SK-N-SH (cell line): Measurements from ENCODE around the gene MYO9B. TPM values are rescaled to one million over a fixed set of nuclear protein-coding genes. Genes with fewer than 3 reads are reported as not detected.
A peak's percentile ranks its signal among the peaks of the same experiment; 100 is the strongest.

ENCODE experiments used
- CTCF ChIA-PET: fragments of 300-600, 350-600 bp; formaldehyde crosslinking; extraction: SDS; loops from one replicate; lab custom pipeline; 2021; lab: Yijun Ruan, JAX
- POLR2A ChIA-PET: fragments of 350-600 bp; sonication (Branson Sonifier 250); formaldehyde crosslinking; extraction: SDS; loops from one replicate; lab custom pipeline; 2020; ENCODE audit warnings: antibody characterized with exemption, inconsistent platforms; lab: Yijun Ruan, JAX
- DNase-seq: peaks from one replicate; pipeline ENCODE4 v3.0.0; 2012
- H2AFZ ChIP-seq: fragments of 200-600 bp; sonication (generic); 2 replicates; pipeline ENCODE4 v1.8.1; 2016; ENCODE audit warnings: antibody characterized with exemption, mild to moderate bottlenecking, low read depth
- H3F3A ChIP-seq: fragments of 200-600 bp; sonication (generic); replicated peaks from 2 replicates; pipeline ENCODE3; 2016; ENCODE audit warnings: antibody characterized with exemption, mild to moderate bottlenecking; ENCODE audit not compliant: insufficient read depth
- H3K27ac ChIP-seq, 2 experiments: fragments of 200-500 bp in 1 of 2; fragments of 200-600 bp in 1 of 2; sonication (Bioruptor generic) in 1 of 2; sonication (generic), shearing (Covaris generic) in 1 of 2; 2 replicates each; pipeline versions ENCODE4 v1.5.1 to v1.6.1; 2014 to 2016; ENCODE audit warnings: low read depth in 2 of 2, inconsistent platforms in 1 of 2, low read length in 1 of 2, mild to moderate bottlenecking in 1 of 2, mixed read lengths in 1 of 2
- H3K27me3 ChIP-seq: fragments of 200-600 bp; sonication (generic), shearing (Covaris generic); 2 replicates; pipeline ENCODE4 v1.6.1; 2016; ENCODE audit warnings: mixed run types; ENCODE audit not compliant: insufficient read depth
- H3K36me3 ChIP-seq, 2 experiments: fragments of 200-500 bp in 1 of 2; fragments of 200-600 bp in 1 of 2; sonication (Bioruptor generic) in 1 of 2; sonication (generic) in 1 of 2; replicated peaks in 1 of 2; 2 replicates each; pipeline versions ENCODE3 to v1.5.1; 2014 to 2016; ENCODE audit warnings: low read length in 1 of 2, mild to moderate bottlenecking in 1 of 2; ENCODE audit not compliant: insufficient read depth in 2 of 2, control insufficient read depth in 1 of 2
- H3K4me1 ChIP-seq, 2 experiments: fragments of 200-500 bp in 1 of 2; fragments of 200-600 bp in 1 of 2; sonication (Bioruptor generic) in 1 of 2; sonication (generic), shearing (Covaris generic) in 1 of 2; 2 replicates each; pipeline versions ENCODE4 v1.5.1 to v1.6.1; 2014 to 2016; ENCODE audit warnings: low read depth in 1 of 2, low read length in 1 of 2, mixed run types in 1 of 2; ENCODE audit not compliant: insufficient read depth in 2 of 2, control insufficient read depth in 1 of 2
- H3K4me2 ChIP-seq: fragments of 200-600 bp; sonication (generic), shearing (Covaris generic); 2 replicates; pipeline ENCODE4 v1.6.1; 2017; ENCODE audit warnings: mixed run types
- H3K4me3 ChIP-seq, 2 experiments: fragments of 200-500 bp in 1 of 2; fragments of 200-600 bp in 1 of 2; sonication (Bioruptor generic) in 1 of 2; sonication (generic), shearing (Covaris generic) in 1 of 2; 2 replicates each; pipeline versions ENCODE4 v1.5.1 to v1.8.1; 2014 to 2016; ENCODE audit warnings: low read depth in 2 of 2, inconsistent platforms in 1 of 2, low read length in 1 of 2, mild to moderate bottlenecking in 1 of 2, mixed read lengths in 1 of 2, moderate library complexity in 1 of 2
- H3K79me2 ChIP-seq: fragments of 200-600 bp; sonication (generic); 2 replicates; pipeline ENCODE4 v1.8.1; 2017; ENCODE audit warnings: mild to moderate bottlenecking; ENCODE audit not compliant: insufficient read depth
- H3K9ac ChIP-seq: fragments of 200-600 bp; sonication (generic); 2 replicates; pipeline ENCODE4 v1.6.1; 2017; ENCODE audit warnings: mixed run types
- H3K9me2 ChIP-seq: fragments of 200-600 bp; sonication (generic); 2 replicates; pipeline ENCODE4 v1.6.1; 2017; ENCODE audit warnings: mixed run types
- H3K9me3 ChIP-seq: fragments of 200-600 bp; sonication (generic); 2 replicates; pipeline ENCODE4 v1.6.1; 2017; ENCODE audit warnings: mixed run types, mild to moderate bottlenecking, moderate library complexity
- H4K20me1 ChIP-seq: fragments of 200-600 bp; sonication (generic); 2 replicates; pipeline ENCODE4 v1.6.1; 2017; ENCODE audit warnings: mild to moderate bottlenecking, mixed run types; ENCODE audit not compliant: insufficient read depth
- CHD2 ChIP-seq: fragments of 150-350 bp; IDR thresholded peaks from 2 replicates; pipeline ENCODE4 v1.6.1; 2018; ENCODE audit warnings: low read length; ENCODE audit not compliant: partially characterized antibody
- CTCF ChIP-seq: fragments of 200-600 bp; sonication (generic); IDR thresholded peaks from 2 replicates; pipeline ENCODE4 v1.6.1; 2017; ENCODE audit warnings: antibody characterized with exemption, mild to moderate bottlenecking, moderate library complexity
- ELF1 ChIP-seq: IDR thresholded peaks from 2 replicates; pipeline ENCODE4 v1.4.0; 2012
- EP300 ChIP-seq, 2 experiments: IDR thresholded peaks; 2 replicates each; pipeline versions ENCODE4 v1.4.0 to v1.6.1; 2012; ENCODE audit warnings: borderline replicate concordance in 1 of 2, low read depth in 1 of 2, low read length in 1 of 2
- EZH2phosphoT487 ChIP-seq: fragments of 200-600 bp; sonication (generic); IDR thresholded peaks from 2 replicates; pipeline ENCODE4 v1.6.1; 2017; ENCODE audit warnings: low read depth, mixed run types, mild to moderate bottlenecking, antibody characterized with exemption, moderate library complexity, borderline replicate concordance
- GABPA ChIP-seq: IDR thresholded peaks from 2 replicates; pipeline ENCODE4 v1.4.0; 2012; ENCODE audit warnings: low read depth, mild to moderate bottlenecking
- GATA2 ChIP-seq: sonication (generic); formaldehyde crosslinking; IDR thresholded peaks from 2 replicates; pipeline ENCODE4 v1.5.0; 2020; ENCODE audit warnings: mild to moderate bottlenecking, missing genetic modification reagents
- JUND ChIP-seq: IDR thresholded peaks from 2 replicates; pipeline ENCODE4 v1.4.0; 2012
- MEF2A ChIP-seq: IDR thresholded peaks from 2 replicates; pipeline ENCODE4 v1.4.0; 2012; ENCODE audit warnings: low read depth, borderline replicate concordance
- PBX3 ChIP-seq: IDR thresholded peaks from 2 replicates; pipeline ENCODE4; 2012
- POLR2AphosphoS5 ChIP-seq: IDR thresholded peaks from 2 replicates; pipeline ENCODE4 v1.6.1; 2012; ENCODE audit warnings: low read depth, low read length
- RAD21 ChIP-seq: IDR thresholded peaks from 2 replicates; pipeline ENCODE4 v1.6.1; 2012; ENCODE audit warnings: mild to moderate bottlenecking, low read length
- RCOR1 ChIP-seq: fragments of 150-350 bp; IDR thresholded peaks from 2 replicates; pipeline ENCODE4 v1.6.1; 2017; ENCODE audit warnings: antibody characterized with exemption, low read length
- REST ChIP-seq: IDR thresholded peaks from 2 replicates; pipeline ENCODE4 v1.6.1; 2012; ENCODE audit warnings: mild to moderate bottlenecking, low read depth, low read length, moderate library complexity
- RFX5 ChIP-seq: IDR thresholded peaks from 2 replicates; pipeline ENCODE4 v1.6.1; 2012; ENCODE audit warnings: mild to moderate bottlenecking, improper control_type of control experiment, low read length
- RXRA ChIP-seq: IDR thresholded peaks from 2 replicates; pipeline ENCODE4 v1.4.0; 2012; ENCODE audit warnings: low read depth, mild to moderate bottlenecking, borderline replicate concordance
- SIN3A ChIP-seq: IDR thresholded peaks from 2 replicates; pipeline ENCODE4 v1.6.1; 2012; ENCODE audit warnings: low read depth, mild to moderate bottlenecking, low read length, moderate library complexity, borderline replicate concordance
- TAF1 ChIP-seq: IDR thresholded peaks from 2 replicates; pipeline ENCODE4 v1.6.1; 2012; ENCODE audit warnings: low read depth, mild to moderate bottlenecking, low read length, moderate library complexity, borderline replicate concordance
- TCF12 ChIP-seq: IDR thresholded peaks from 2 replicates; pipeline ENCODE4 v1.4.0; 2012
- USF2 ChIP-seq: fragments of 150-350 bp; IDR thresholded peaks from 2 replicates; pipeline ENCODE4 v1.6.1; 2017; ENCODE audit warnings: antibody characterized with exemption, low read length, low read depth, borderline replicate concordance
- YY1 ChIP-seq: IDR thresholded peaks from 2 replicates; pipeline ENCODE4 v1.4.0; 2012; ENCODE audit warnings: low read depth, mild to moderate bottlenecking
- ZBTB33 ChIP-seq: IDR thresholded peaks from 2 replicates; pipeline ENCODE4 v1.4.0; 2012; ENCODE audit warnings: low read depth, borderline replicate concordance
- WGBS: methylation state at CpG from one replicate; pipeline ENCODE4 v1.1.6; 2017; ENCODE audit warnings: low lambda C conversion rate; 5-methylcytosine and 5-hydroxymethylcytosine counted together
- polyA plus RNA-seq, 3 experiments: library from polyadenylated mRNA; depleted of rRNA; stranded (reverse); fragments of >200 nt; gene quantifications; 2 replicates each; pipeline ENCODE4 v1.2.3, GENCODE V29; 2012

Gene MYO9B
- 28.4 and 37.6 TPM in 2 replicates for polyA plus RNA-seq (2012; rRNA removed)
- polyA plus RNA-seq (2012; cell fraction: cytosol; rRNA removed) = 15.1 and 22.1 TPM in 2 replicates
- 120 and 128 TPM in 2 replicates for polyA plus RNA-seq (2012; cell fraction: nucleus; rRNA removed)

GRCh38 chr19:17075035-17075863 is at the start of gene MYO9B, which contains the start of gene HAUS8:
TSS of gene MYO9B (plus strand) at chr19:17075777. CDS start at chr19:17101718, 25,941 bp downstream.
TSS of gene HAUS8 (minus strand) at chr19:17075452. CDS start at chr19:17075422, 30 bp downstream.
- Histone ChIP-seq H3F3A (peaks cover 22% of the 10 kb centered on the region), H3K9ac (peak within 1 kb of the TSS; percentile 93), H3K4me3 (peak within 1 kb of the TSS; percentile 75 to 88), H3K27me3 (no peaks in the 10 kb centered on the region), H2AFZ (peak within 1 kb of the TSS; percentile 93), H3K36me3 (no peaks in the 10 kb centered on the region), H3K27ac (peak within 1 kb of the TSS; percentile 72), H3K79me2 (peaks cover 70% of the 10 kb centered on the region), H3K4me1 (peaks cover 17 to 38% of the 10 kb centered on the region in 2 experiments; a peak in 2 of 4 replicates), H3K9me2 (no peaks in the 10 kb centered on the region), H3K4me2 (peak within 1 kb of the TSS; percentile 98), H3K9me3 (no peaks in the 10 kb centered on the region), H4K20me1 (peaks cover 11% of the 10 kb centered on the region; the same call in 1 of the 2 replicates)
- 1% methylated on average over 32 of the region's 103 CpGs for WGBS
- ChIA-PET CTCF (interaction anchor here (1.0 to 2.0 kb wide), 3 partner anchors 8 to 207 kb away, joined by 3 to 5 read pairs (median 3); partner anchors contain the start of gene ANKLE1), POLR2A (no interaction called here)
- peak; percentile 99 for DNase-seq
- peak; percentile 96 for TF ChIP-seq SIN3A
- no peak for TF ChIP-seq GATA2 (CRISPR knock-in tag)
- TF ChIP-seq TCF12 = no peak
- peak in 1 of 2 experiments; percentile 74; a peak in 1 of 4 replicates for TF ChIP-seq EP300 (IDR thresholded peaks at IDR 0.05; ENCODE audit: borderline replicate concordance in 1 of 2, low read depth in 1 of 2, low read length in 1 of 2)
- TF ChIP-seq RXRA = no peak
- no peak; the same call in 1 of the 2 replicates for TF ChIP-seq REST
- peak; percentile 42; the same call in 1 of the 2 replicates for TF ChIP-seq JUND
- TF ChIP-seq GABPA = peak; percentile 53; the same call in 1 of the 2 replicates
- TF ChIP-seq TAF1 = peak; percentile 97
- peak; percentile 87 for TF ChIP-seq YY1
- TF ChIP-seq RCOR1 = no peak
- TF ChIP-seq MEF2A = no peak
- peak; percentile 27 for TF ChIP-seq POLR2AphosphoS5
- TF ChIP-seq CHD2 = peak; percentile 59
- no peak for TF ChIP-seq RAD21
- TF ChIP-seq CTCF = no peak
- TF ChIP-seq PBX3 = peak; percentile 50
- TF ChIP-seq ZBTB33 = no peak
- TF ChIP-seq ELF1 = peak; percentile 85
- TF ChIP-seq USF2 = no peak
- TF ChIP-seq RFX5 = no peak
- no peak for TF ChIP-seq EZH2phosphoT487
